ENCODE results near the gene SFRP2. TPM values are rescaled to one million over a fixed set of nuclear protein-coding genes. Genes with fewer than 3 reads are reported as not detected.

SFRP2 gene
- total RNA-seq, 6 experiments from 2014 or later: not detected

GRCh38 chr4:153785910-153786721, 2.8 kb downstream of the SFRP2 start:
- DNase-seq: peak; percentile 12
- H3K36me3 Mint-ChIP-seq (ENCODE audit: low read depth): no peaks in the 10 kb centered on the region
- H3K4me3 Mint-ChIP-seq: no peak overlapping the region
- H3K27me3 Mint-ChIP-seq (ENCODE audit: insufficient read depth): peaks cover 37% of the 10 kb centered on the region
- H3K4me1 Mint-ChIP-seq (ENCODE audit: low read depth): peaks cover 12% of the 10 kb centered on the region
- no peaks in the 10 kb centered on the region for H3K9me3 Mint-ChIP-seq
- no peak overlapping the region for H3K27ac Mint-ChIP-seq
- TF ChIP-seq, protein P1, sequence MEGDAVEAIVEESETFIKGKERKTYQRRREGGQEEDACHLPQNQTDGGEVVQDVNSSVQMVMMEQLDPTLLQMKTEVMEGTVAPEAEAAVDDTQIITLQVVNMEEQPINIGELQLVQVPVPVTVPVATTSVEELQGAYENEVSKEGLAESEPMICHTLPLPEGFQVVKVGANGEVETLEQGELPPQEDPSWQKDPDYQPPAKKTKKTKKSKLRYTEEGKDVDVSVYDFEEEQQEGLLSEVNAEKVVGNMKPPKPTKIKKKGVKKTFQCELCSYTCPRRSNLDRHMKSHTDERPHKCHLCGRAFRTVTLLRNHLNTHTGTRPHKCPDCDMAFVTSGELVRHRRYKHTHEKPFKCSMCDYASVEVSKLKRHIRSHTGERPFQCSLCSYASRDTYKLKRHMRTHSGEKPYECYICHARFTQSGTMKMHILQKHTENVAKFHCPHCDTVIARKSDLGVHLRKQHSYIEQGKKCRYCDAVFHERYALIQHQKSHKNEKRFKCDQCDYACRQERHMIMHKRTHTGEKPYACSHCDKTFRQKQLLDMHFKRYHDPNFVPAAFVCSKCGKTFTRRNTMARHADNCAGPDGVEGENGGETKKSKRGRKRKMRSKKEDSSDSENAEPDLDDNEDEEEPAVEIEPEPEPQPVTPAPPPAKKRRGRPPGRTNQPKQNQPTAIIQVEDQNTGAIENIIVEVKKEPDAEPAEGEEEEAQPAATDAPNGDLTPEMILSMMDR (IDR thresholded peaks at IDR 0.05): peak; percentile 72

DNA sequence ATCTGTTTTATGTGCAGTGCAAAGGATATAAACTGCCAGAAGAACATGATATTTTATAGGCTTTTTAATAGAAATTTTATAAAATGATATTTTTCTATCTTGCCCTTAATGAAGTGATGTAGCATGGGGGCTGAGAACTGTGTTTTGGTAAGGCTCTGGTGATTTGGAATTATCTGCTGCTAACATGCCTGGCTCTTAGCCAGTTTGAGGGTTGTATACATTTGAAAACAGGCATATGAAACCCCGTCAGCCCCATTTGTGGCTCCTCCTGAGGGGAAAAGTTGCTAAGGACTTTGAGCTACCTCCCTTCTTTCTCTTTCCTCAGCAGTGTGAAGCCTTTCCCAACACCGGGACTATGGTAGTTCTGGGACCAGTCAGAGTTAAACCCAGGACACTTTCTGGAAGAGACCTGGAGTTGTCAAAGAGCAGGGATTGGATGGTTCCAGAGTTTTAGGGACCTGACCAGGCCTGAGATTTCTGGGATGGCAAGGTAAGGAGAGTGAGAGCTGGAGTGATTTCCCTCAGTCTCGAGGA, 4.7 kb downstream of the SFRP2 start:
- Mint-ChIP-seq H3K36me3 (ENCODE audit: low read depth) (no peaks in the 10 kb centered on the region), H3K27ac (no peak overlapping the region), H3K27me3 (ENCODE audit: insufficient read depth) (peaks cover 24% of the 10 kb centered on the region), H3K4me3 (no peak overlapping the region), H3K9me3 (no peaks in the 10 kb centered on the region), H3K4me1 (ENCODE audit: low read depth) (peaks cover 12% of the 10 kb centered on the region)
- no peak for DNase-seq
- TF ChIP-seq, protein P1 (IDR thresholded peaks at IDR 0.05): no peak

DNA sequence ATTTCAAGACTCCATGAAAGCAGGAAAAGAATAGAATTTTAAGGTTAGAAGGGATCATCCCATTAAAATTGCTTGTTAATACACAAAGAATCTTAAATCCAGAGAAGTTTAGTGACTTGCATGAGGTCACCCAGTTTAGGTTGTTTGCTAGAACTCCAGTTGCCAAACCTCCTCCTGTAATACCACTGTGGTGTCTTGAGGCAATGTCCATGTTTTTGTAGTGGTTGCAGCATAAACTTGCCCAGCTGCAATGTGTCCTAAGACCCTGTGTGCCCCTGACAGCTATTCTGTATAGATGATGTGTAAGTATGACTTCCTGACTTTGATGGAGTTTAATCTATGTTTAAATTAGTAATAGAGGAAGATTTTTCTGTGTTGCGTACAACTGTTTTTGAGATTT, 6.3 kb downstream of the SFRP2 start:
- H3K27ac Mint-ChIP-seq: no peak overlapping the region
- H3K36me3 Mint-ChIP-seq (ENCODE audit: low read depth): no peaks in the 10 kb centered on the region
- TF ChIP-seq, protein P1 (IDR thresholded peaks at IDR 0.05): no peak
- DNase-seq: no peak
- no peak overlapping the region for H3K4me3 Mint-ChIP-seq
- H3K4me1 Mint-ChIP-seq (ENCODE audit: low read depth): peaks cover 12% of the 10 kb centered on the region
- peaks cover 11% of the 10 kb centered on the region for H3K27me3 Mint-ChIP-seq (ENCODE audit: insufficient read depth)
- H3K9me3 Mint-ChIP-seq: no peaks in the 10 kb centered on the region

GRCh38 chr4:153781717-153782416, 7.0 kb downstream of the SFRP2 start:
- no peak overlapping the region for H3K27ac Mint-ChIP-seq
- H3K4me1 Mint-ChIP-seq (ENCODE audit: low read depth): peaks cover 12% of the 10 kb centered on the region
- peaks cover 6% of the 10 kb centered on the region for H3K27me3 Mint-ChIP-seq (ENCODE audit: insufficient read depth)
- H3K4me3 Mint-ChIP-seq: no peak overlapping the region
- no peaks in the 10 kb centered on the region for H3K36me3 Mint-ChIP-seq (ENCODE audit: low read depth)
- no peaks in the 10 kb centered on the region for H3K9me3 Mint-ChIP-seq
- peak; percentile 9 for DNase-seq
- TF ChIP-seq, protein P1 (IDR thresholded peaks at IDR 0.05): no peak

- DNase-seq: no peak
- no peak overlapping the region for H3K27ac Mint-ChIP-seq
- no peak overlapping the region for H3K4me3 Mint-ChIP-seq
- H3K36me3 Mint-ChIP-seq (ENCODE audit: low read depth): no peaks in the 10 kb centered on the region
- peaks cover 12% of the 10 kb centered on the region for H3K4me1 Mint-ChIP-seq (ENCODE audit: low read depth)
- H3K9me3 Mint-ChIP-seq: no peaks in the 10 kb centered on the region
- H3K27me3 Mint-ChIP-seq (ENCODE audit: insufficient read depth): peaks cover 6% of the 10 kb centered on the region
- TF ChIP-seq, protein P1 (IDR thresholded peaks at IDR 0.05): no peak
Observed at GRCh38 chr4:153781280-153781679, 7.6 kb downstream of the SFRP2 start.
